ENCODE measurements around the gene ZNF738. TPM values are rescaled to one million over a fixed set of nuclear protein-coding genes. Genes with fewer than 3 reads are reported as not detected.

ZNF738 gene
- total RNA-seq, result 10 to 100 TPM; 12.5 to 13.0 TPM

DNA sequence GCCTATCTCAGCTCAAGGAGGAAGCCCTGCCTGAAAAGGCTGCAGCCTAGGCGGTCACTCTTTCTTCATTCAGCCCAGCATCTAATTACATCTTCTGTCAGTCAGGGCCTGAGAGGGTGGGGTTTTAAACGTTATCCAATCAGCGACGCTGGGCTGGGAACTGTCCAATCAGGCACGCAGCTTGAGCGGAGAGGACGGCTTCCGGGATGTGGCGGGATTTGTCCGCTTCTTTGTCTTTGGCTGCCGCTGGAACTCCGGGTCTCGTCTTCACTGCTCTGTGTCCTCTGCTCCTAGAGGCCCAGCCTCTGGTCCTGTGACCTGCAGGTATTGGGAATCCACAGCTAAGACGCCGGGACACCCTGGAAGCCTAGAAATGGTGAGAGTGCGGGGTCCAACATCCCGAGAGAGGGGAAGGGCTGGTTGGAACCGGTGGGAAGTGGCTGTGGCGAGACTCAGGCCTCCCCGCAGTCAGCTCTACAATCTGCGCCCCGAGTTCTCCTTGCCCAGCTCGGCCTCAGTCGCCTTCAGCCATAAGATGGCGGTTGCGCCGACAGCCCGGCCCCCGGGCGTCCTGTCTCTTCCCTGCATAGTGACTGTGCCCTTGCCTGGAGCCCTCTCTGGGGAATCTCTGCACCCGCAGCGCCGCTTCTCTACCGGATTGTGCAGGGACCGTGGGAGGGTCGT lies at the start of gene ZNF738:
TSS of gene ZNF738 (plus strand) at position 233 of the 684 bp plus-strand sequence. CDS start at position 374, 141 bp downstream.

DNA sequence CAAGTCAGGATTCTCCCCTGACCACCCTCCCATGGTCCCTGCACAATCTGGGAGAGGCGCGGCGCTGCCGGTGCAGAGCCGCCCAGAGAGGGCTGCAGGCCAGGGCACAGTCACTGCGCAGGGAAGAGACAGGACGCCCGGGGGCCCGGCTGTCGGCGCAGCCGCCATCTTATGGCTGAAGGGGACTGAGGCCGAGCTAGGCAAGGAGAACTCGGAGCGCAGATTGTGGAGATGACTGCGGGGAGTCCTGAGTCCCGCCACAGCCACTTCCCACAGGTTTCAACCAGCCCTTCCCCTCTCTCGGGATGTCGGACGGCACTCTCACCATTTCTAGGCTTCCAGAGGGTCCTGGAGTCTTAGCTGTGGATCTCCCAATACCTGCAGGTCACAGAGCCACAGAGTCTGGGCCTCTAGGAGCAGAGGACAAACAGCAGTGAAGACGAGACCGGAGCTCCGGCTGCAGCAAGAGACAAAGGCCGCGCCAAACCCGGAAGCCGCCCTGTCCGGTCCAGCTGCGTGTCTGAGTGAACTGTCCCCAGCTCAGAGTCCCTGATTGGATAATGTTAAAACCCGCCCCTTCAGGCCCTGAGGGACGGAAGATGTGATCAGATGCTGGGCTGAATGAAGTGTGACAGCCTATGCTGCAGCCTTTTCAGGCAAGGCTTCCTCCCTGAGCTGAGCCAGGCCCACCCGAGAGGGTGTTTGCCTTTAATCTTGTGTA lies 29.8 kb upstream of the ZNF738 start, which contains the start of gene ZNF708:
TSS of gene ZNF708 (minus strand) at position 526 of the 721 bp plus-strand sequence. CDS start at position 328, 198 bp downstream.

DNA sequence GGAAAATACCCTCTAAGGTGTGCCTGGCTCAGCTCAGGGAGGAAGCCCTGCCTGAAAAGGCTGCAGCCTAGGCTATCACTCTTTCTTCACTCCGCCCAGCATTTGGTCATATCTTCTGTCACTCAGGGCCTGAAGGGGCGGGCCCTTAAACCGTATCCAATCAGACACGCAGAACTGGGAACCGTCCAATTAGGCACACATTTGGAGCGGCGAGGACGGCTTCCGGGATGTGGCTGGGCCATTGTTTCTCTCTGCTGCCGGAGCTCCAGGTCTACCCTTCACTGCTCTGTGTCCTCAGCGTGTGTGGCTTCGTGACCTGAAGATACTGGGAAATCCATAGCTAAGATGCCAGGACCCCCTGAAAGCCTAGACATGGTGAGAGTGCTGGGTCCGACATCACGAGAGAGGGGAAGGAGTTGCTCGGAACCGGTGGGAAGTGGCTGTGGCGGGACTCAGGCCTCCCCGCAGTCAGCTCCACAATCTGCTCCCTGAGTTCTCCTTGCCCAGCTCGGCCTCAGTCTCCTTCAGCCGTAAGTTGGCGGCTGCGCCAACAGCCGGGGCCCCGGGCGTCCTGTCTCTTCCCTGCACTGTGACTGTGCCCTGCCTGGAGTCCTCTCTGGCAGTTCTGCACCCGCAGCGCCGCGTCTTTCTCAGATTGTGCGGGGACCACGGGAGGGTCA lies 38.2 kb downstream of the ZNF738 start, which contains the start of gene ZNF493:
TSS of gene ZNF493 (plus strand) at position 241 of the 680 bp plus-strand sequence. CDS start at position 346, 105 bp downstream.

Other genes starting within 250 kb of the ZNF738 start
- gene ZNF431, start 217.0 kb upstream of the ZNF738 start, total RNA-seq, result 10 to 100 TPM; 21.6 to 25.3 TPM
- gene ZNF708, start 29.6 kb upstream of the ZNF738 start, total RNA-seq, result 10 to 100 TPM; 23.3 to 25.0 TPM
- 10 to 100 TPM; 24.3 to 25.6 TPM for gene ZNF493, start 38.1 kb downstream of the ZNF738 start, total RNA-seq
- 10 to 100 TPM; 11.0 to 11.6 TPM for gene ZNF429, start 146.6 kb downstream of the ZNF738 start, total RNA-seq

All from activated naive CD4-positive, alpha-beta T cell treated with anti-CD3 and anti-CD28 coated beads, Interleukin-2, amount 10 ng/mL, durations not matched to agents 5 hours and 36 hours (primary cell).